ENCODE measurements around the gene FBXO9.

DNA sequence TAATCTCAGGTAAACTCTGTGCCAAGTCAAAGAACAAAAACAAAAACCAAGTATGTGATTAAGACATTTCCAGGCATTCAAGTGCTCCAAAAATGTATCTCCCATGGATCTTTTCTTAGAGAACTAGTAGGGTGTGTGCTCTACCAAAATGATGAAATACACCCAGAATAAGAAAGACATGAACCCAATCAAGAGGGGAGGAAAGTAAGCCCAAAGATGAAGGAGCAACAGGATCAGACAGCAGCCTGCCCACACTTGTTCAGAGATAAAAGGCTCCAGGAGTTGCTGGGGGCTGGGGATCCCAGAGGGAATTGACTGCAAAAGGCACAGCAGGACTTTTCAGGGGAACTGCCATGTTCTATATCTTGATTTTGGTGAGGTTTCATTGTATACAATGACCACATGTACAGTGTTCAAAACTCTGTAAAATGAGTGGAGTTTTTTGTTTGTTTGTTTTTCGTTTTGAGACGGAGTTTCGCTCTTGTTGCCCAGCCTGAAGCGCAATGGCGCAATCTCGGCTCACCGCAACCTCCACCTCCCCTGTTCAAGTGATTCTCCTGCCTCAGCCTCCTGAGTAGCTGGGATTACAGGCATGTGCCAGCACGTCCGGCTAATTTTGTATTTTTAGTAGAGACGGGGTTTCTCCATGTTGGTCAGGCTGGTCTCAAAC lies 59.1 kb downstream of the FBXO9 start:
- TF ChIP-seq CTCF (IDR thresholded peaks at IDR 0.05) (no peak), POLR2A (IDR thresholded peaks at IDR 0.05) (no peak)
